Measurements from ENCODE around the gene SFMBT1.

SFMBT1 gene

DNA sequence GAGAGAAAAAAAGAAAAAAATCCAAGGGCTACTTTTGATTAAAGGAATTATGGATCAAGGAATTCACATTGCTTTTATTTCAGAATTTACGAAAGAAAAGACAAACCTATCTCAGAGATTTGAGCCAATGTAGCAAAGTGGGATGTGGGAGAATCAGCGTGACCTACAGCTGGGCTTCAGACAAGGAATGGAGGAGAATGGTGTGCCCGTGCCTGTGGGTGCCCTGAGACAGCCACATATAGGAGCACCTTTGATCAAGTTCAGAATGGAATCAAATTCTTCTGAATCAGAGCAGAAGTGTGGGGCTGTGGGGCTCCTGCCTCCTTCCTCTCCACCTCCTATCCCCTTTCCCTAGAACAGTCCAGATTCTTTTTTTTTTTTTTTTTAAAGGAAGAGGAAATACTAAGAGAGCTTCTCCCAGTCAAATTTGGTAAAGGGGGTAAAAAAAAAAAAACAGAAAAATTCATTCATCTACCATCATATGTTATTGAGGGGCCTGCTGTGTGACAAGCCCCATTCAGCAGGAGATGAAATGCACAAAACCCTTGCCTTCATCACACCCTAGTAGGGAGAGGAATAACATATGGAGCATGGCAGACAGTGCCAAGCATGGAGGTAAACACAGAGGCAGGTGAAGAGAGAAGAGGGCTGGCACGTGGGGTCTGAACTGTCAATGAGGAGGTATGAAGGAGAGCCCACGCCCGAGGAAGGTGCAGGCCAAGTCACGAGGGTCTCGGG is 186.0 kb downstream of the SFMBT1 start:
- H3K4me1 Mint-ChIP-seq: no peaks in the 10 kb centered on the region
- no peak for ATAC-seq
- H3K9me3 Mint-ChIP-seq: peaks cover 0 to 10% of the 10 kb centered on the region in 2 donors
- peak overlapping the region in 1 of 2 donors; percentile 60 for H3K27ac Mint-ChIP-seq
- no peak overlapping the region for H3K4me3 Mint-ChIP-seq
- no peak for DNase-seq
- H3K27me3 Mint-ChIP-seq: no peaks in the 10 kb centered on the region

DNA sequence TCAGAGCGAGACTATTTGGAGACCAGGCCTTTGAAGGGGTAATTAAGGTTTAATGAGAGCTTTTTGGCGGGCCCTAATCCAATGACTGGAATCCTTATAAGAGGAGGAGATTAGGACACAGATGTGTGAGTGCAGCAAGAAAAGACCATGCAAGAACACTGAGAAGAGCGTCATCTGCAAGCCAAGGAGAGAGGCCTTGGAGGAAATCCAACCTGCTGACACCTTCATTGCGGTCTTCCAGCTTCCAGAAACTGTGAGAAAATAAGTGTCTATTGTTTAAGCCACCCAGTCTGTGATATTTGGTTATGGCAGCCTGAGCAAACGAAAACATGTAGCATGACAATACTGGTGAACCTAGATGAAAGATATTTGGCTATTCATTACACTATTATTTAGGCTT is 188.0 kb downstream of the SFMBT1 start:
- ATAC-seq (no peak), DNase-seq (no peak)
- no peak overlapping the region for H3K4me3 Mint-ChIP-seq
- no peaks in the 10 kb centered on the region for H3K27me3 Mint-ChIP-seq
- peaks cover 0 to 6% of the 10 kb centered on the region in 2 donors for H3K9me3 Mint-ChIP-seq
- no peak overlapping the region for H3K27ac Mint-ChIP-seq
- H3K4me1 Mint-ChIP-seq: no peaks in the 10 kb centered on the region

DNA sequence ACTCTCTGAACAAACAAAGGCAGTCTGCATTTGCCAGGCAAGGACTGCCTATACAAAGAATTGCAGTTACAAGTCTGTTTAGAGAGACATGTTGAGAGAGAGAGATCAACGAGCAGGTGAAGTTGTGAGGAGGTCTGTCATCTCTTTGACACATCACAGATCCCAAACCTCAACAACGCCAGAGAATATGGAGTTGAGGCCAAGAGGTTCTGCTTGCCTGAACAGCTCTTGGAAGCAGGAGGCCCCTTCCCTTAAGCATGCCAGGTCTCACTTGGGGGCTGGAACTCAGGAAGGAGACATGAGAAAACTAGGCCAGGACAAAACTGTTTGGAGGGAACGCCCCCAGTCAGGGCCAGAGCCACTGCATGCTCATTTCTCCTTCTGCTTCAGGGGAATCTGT is 188.7 kb downstream of the SFMBT1 start:
- DNase-seq: no peak
- Mint-ChIP-seq H3K4me3 (no peak overlapping the region), H3K9me3 (no peaks in the 10 kb centered on the region), H3K27me3 (no peaks in the 10 kb centered on the region), H3K4me1 (no peaks in the 10 kb centered on the region), H3K27ac (no peak overlapping the region)
- ATAC-seq: no peak

DNA sequence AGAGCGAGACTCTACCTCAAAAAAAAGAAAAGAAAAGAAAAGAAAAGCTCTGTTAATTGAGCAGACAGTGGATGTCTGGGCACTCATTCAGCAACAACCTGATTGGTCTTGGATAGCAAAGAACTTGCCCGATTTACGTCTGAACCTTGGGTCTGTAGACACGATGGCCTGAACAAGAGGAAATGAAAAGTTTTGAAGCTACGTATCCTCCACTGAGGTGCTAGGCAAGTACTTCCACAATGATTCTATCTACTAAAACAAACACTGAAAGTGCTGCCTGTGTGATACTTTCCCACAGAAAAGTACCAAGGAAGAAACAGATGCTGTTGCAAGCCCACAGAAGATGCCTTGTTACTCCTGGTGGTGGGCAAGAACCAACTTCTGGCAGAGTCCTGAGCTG is 189.2 kb downstream of the SFMBT1 start:
- Mint-ChIP-seq H3K27ac (peak overlapping the region in 1 of 2 donors; percentile 74), H3K4me3 (no peak overlapping the region), H3K27me3 (no peaks in the 10 kb centered on the region), H3K9me3 (no peaks in the 10 kb centered on the region), H3K4me1 (no peaks in the 10 kb centered on the region)
- DNase-seq: no peak
- ATAC-seq: no peak

DNA sequence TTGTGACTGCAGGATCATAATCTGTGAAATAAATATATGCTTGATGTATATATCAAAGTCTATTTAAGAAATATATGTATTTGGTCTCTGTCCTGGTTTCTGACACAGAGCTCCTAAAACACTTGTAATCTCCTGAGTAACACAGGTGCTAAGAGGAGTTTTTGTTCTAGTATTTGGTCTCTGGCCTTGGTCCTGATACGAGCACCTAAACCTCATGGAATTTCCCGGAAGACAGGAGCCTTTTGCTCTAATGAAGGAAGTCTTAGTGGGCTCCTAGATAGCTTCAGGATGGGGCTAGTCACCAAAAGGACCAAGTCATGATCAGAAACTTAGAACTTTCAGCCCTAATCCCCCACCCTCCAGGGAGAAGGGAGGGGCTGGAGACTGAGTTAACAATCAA is 191.9 kb downstream of the SFMBT1 start:
- DNase-seq (no peak), ATAC-seq (no peak)
- Mint-ChIP-seq H3K27me3 (no peaks in the 10 kb centered on the region), H3K27ac (no peak overlapping the region), H3K4me3 (no peak overlapping the region), H3K4me1 (no peaks in the 10 kb centered on the region), H3K9me3 (no peaks in the 10 kb centered on the region)
